Measurements from ENCODE around the gene FARP1. TPM values are rescaled to one million over a fixed set of nuclear protein-coding genes. Genes with fewer than 3 reads are reported as not detected.

Gene FARP1
- total and polyA plus RNA-seq, 2 of the 13 experiments (the other 11 are each of a cell fraction or from before 2014, with no cell fraction given): 70.6 to 126 TPM

- TF ChIP-seq, protein P1, sequence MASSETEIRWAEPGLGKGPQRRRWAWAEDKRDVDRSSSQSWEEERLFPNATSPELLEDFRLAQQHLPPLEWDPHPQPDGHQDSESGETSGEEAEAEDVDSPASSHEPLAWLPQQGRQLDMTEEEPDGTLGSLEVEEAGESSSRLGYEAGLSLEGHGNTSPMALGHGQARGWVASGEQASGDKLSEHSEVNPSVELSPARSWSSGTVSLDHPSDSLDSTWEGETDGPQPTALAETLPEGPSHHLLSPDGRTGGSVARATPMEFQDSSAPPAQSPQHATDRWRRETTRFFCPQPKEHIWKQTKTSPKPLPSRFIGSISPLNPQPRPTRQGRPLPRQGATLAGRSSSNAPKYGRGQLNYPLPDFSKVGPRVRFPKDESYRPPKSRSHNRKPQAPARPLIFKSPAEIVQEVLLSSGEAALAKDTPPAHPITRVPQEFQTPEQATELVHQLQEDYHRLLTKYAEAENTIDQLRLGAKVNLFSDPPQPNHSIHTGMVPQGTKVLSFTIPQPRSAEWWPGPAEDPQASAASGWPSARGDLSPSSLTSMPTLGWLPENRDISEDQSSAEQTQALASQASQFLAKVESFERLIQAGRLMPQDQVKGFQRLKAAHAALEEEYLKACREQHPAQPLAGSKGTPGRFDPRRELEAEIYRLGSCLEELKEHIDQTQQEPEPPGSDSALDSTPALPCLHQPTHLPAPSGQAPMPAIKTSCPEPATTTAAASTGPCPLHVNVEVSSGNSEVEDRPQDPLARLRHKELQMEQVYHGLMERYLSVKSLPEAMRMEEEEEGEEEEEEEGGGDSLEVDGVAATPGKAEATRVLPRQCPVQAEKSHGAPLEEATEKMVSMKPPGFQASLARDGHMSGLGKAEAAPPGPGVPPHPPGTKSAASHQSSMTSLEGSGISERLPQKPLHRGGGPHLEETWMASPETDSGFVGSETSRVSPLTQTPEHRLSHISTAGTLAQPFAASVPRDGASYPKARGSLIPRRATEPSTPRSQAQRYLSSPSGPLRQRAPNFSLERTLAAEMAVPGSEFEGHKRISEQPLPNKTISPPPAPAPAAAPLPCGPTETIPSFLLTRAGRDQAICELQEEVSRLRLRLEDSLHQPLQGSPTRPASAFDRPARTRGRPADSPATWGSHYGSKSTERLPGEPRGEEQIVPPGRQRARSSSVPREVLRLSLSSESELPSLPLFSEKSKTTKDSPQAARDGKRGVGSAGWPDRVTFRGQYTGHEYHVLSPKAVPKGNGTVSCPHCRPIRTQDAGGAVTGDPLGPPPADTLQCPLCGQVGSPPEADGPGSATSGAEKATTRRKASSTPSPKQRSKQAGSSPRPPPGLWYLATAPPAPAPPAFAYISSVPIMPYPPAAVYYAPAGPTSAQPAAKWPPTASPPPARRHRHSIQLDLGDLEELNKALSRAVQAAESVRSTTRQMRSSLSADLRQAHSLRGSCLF (CRISPR knock-in tag; IDR thresholded peaks at IDR 0.05; ENCODE audit: borderline replicate concordance): no peak
- no peak for TF ChIP-seq ZNF142 (CRISPR knock-in tag; IDR thresholded peaks at IDR 0.05)
- TF ChIP-seq HOMEZ (CRISPR knock-in tag; IDR thresholded peaks at IDR 0.05; ENCODE audit: low read depth): peak; percentile 80; the same call in 1 of the 2 replicates
- TF ChIP-seq, protein P2, sequence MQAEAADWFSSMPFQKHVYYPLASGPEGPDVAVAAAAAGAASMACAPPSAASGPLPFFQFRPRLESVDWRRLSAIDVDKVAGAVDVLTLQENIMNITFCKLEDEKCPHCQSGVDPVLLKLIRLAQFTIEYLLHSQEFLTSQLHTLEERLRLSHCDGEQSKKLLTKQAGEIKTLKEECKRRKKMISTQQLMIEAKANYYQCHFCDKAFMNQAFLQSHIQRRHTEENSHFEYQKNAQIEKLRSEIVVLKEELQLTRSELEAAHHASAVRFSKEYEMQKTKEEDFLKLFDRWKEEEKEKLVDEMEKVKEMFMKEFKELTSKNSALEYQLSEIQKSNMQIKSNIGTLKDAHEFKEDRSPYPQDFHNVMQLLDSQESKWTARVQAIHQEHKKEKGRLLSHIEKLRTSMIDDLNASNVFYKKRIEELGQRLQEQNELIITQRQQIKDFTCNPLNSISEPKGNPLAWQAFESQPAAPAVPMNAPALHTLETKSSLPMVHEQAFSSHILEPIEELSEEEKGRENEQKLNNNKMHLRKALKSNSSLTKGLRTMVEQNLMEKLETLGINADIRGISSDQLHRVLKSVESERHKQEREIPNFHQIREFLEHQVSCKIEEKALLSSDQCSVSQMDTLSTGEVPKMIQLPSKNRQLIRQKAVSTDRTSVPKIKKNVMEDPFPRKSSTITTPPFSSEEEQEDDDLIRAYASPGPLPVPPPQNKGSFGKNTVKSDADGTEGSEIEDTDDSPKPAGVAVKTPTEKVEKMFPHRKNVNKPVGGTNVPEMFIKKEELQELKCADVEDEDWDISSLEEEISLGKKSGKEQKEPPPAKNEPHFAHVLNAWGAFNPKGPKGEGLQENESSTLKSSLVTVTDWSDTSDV (CRISPR knock-in tag; IDR thresholded peaks at IDR 0.05): no peak
- TF ChIP-seq, protein P3, sequence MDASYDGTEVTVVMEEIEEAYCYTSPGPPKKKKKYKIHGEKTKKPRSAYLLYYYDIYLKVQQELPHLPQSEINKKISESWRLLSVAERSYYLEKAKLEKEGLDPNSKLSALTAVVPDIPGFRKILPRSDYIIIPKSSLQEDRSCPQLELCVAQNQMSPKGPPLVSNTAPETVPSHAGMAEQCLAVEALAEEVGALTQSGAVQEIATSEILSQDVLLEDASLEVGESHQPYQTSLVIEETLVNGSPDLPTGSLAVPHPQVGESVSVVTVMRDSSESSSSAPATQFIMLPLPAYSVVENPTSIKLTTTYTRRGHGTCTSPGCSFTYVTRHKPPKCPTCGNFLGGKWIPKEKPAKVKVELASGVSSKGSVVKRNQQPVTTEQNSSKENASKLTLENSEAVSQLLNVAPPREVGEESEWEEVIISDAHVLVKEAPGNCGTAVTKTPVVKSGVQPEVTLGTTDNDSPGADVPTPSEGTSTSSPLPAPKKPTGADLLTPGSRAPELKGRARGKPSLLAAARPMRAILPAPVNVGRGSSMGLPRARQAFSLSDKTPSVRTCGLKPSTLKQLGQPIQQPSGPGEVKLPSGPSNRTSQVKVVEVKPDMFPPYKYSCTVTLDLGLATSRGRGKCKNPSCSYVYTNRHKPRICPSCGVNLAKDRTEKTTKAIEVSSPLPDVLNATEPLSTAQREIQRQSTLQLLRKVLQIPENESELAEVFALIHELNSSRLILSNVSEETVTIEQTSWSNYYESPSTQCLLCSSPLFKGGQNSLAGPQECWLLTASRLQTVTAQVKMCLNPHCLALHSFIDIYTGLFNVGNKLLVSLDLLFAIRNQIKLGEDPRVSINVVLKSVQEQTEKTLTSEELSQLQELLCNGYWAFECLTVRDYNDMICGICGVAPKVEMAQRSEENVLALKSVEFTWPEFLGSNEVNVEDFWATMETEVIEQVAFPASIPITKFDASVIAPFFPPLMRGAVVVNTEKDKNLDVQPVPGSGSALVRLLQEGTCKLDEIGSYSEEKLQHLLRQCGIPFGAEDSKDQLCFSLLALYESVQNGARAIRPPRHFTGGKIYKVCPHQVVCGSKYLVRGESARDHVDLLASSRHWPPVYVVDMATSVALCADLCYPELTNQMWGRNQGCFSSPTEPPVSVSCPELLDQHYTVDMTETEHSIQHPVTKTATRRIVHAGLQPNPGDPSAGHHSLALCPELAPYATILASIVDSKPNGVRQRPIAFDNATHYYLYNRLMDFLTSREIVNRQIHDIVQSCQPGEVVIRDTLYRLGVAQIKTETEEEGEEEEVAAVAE (CRISPR knock-in tag; IDR thresholded peaks at IDR 0.05; ENCODE audit: borderline replicate concordance): no peak
- TF ChIP-seq ZNF260 (CRISPR knock-in tag; IDR thresholded peaks at IDR 0.05; ENCODE audit: borderline replicate concordance, low read depth): no peak
- TF ChIP-seq DNMT3B (CRISPR knock-in tag; conservative IDR thresholded peaks at IDR 0.05): no peak
Measured at GRCh38 chr13:98173431-98174152, 30.7 kb downstream of the FARP1 start (continued).

All from HepG2 (cell line).